Panc1 (cell line): ENCODE measurements around the gene HSD17B3. TPM values are rescaled to one million over a fixed set of nuclear protein-coding genes. Genes with fewer than 3 reads are reported as not detected.
"Not testable (repeated sequence)": the region's sequence is repeated elsewhere in the genome, so short reads cannot be mapped to it uniquely, and the experiment has no call there.

Experiments used
- ATAC-seq: fragments of 200-7000 bp; cut with Tn5 transposase; 2 replicates; pipeline ENCODE4 v1.9.1; 2020; ENCODE audit warnings: mild to moderate bottlenecking, moderate library complexity
- BruUV-seq: library from RNA; stranded (reverse); fragments of 400-500 nt; replicated peaks from 2 replicates; lab custom pipeline; 2021; lab: Mats Ljungman, UMichigan
- CTCF ChIA-PET: fragments of 300-600 bp; sonication (Branson Sonifier 250); formaldehyde crosslinking; loops from one replicate; lab custom pipeline; 2022; ENCODE audit warnings: antibody characterized with exemption; lab: Charles Lee
- POLR2A ChIA-PET: fragments of 300-600 bp; sonication (Branson Sonifier 250); formaldehyde crosslinking; loops from one replicate; lab custom pipeline; 2022; ENCODE audit warnings: antibody characterized with exemption; lab: Charles Lee
- DNase-seq: peaks from one replicate; pipeline ENCODE4 v3.0.0-alpha.2; 2010; ENCODE audit warnings: low read depth, low spot score
- H3K27ac ChIP-seq: 2 replicates; pipeline ENCODE4 v1.5.1; 2011; ENCODE audit warnings: mild to moderate bottlenecking, low read length, inconsistent platforms
- H3K27me3 ChIP-seq: fragments of 200-500 bp; sonication (Bioruptor generic); 2 replicates; pipeline ENCODE4 v1.6.0; 2014; ENCODE audit warnings: low read length, inconsistent platforms; ENCODE audit not compliant: control insufficient read depth, insufficient read depth
- H3K36me3 ChIP-seq: fragments of 200-500 bp; sonication (Bioruptor generic); 2 replicates; pipeline ENCODE4 v1.5.1; 2014; ENCODE audit warnings: inconsistent platforms, mild to moderate bottlenecking, low read length, moderate library complexity; ENCODE audit not compliant: control insufficient read depth, insufficient read depth
- H3K4me1 ChIP-seq: 2 replicates; pipeline ENCODE4 v1.5.1; 2011; ENCODE audit warnings: inconsistent platforms, mild to moderate bottlenecking, low read length, moderate library complexity; ENCODE audit not compliant: control insufficient read depth, insufficient read depth
- H3K4me3 ChIP-seq, 2 experiments: 2 replicates each; pipeline ENCODE4 v1.5.1; 2011 to 2012; ENCODE audit warnings: low read depth in 2 of 2, low read length in 2 of 2, mild to moderate bottlenecking in 2 of 2, inconsistent platforms in 1 of 2, moderate library complexity in 1 of 2
- H3K9me3 ChIP-seq: fragments of 200-500 bp; sonication (Bioruptor generic); 2 replicates; pipeline ENCODE4 v1.5.1; 2014; ENCODE audit warnings: low read depth, mild to moderate bottlenecking, inconsistent platforms, low read length, moderate library complexity; ENCODE audit not compliant: control insufficient read depth, insufficient read depth
- CTCF ChIP-seq: fragments of 450-650 bp; IDR thresholded peaks from 2 replicates; pipeline ENCODE4 v1.5.1; 2017; ENCODE audit warnings: mild to moderate bottlenecking
- POLR2AphosphoS5 ChIP-seq: IDR thresholded peaks from 2 replicates; pipeline ENCODE4 v1.6.1; 2012; ENCODE audit warnings: mild to moderate bottlenecking, low read depth, low read length, moderate library complexity
- REST ChIP-seq, 2 experiments: IDR thresholded peaks; 2 replicates each; pipeline ENCODE4 v1.6.1; 2011 to 2012; ENCODE audit warnings: low read depth in 2 of 2, control low read depth in 1 of 2, low read length in 1 of 2, mild to moderate bottlenecking in 1 of 2, moderate library complexity in 1 of 2; ENCODE audit not compliant: insufficient read depth in 1 of 2
- SIN3A ChIP-seq: IDR thresholded peaks from 2 replicates; pipeline ENCODE4 v1.6.1; 2012; ENCODE audit warnings: low read depth, mild to moderate bottlenecking, low read length, moderate library complexity, borderline replicate concordance; ENCODE audit not compliant: insufficient read depth
- TCF7L2 ChIP-seq: IDR thresholded peaks from 2 replicates; pipeline ENCODE4 v1.6.1; 2011; ENCODE audit warnings: mild to moderate bottlenecking, low read depth, low read length, inconsistent platforms
- in situ Hi-C: cut with HindIII; loops from 2 replicates; pipeline ENCODE4 v1.10.0; 2016; ENCODE audit warnings: low sequenced_read_pairs, low pct_unique_long_range_greater_than_20kb
- intact Hi-C: fragments of 100-400 bp; cut with micrococcal nuclease; formaldehyde crosslinking; loops from one replicate; pipeline ENCODE4 v1.10.0; 2022; ENCODE audit not compliant: unreplicated experiment
- total RNA-seq: library from RNA; stranded (reverse); gene quantifications from one replicate; pipeline ENCODE4 v1.2.1, GENCODE V29; 2021; ENCODE audit not compliant: unreplicated experiment

The HSD17B3 gene
- total RNA-seq, 1 experiment from 2014 or later = 0.39 TPM

GRCh38 chr9:96189995-96190394, 112.0 kb downstream of the HSD17B3 start:
- in situ Hi-C loops (no loop called here), intact Hi-C loops (no loop called here)
- ChIA-PET CTCF (no interaction called here), POLR2A (no interaction called here)
- H3K27me3 ChIP-seq = no peaks in the 10 kb centered on the region
- ATAC-seq (no peak), DNase-seq (no peak)
- TF ChIP-seq CTCF (no peak), SIN3A (no peak), POLR2AphosphoS5 (no peak), TCF7L2 (no peak), REST (IDR thresholded peaks at IDR 0.05; ENCODE audit: insufficient read depth in 1 of 2, low read depth in 2 of 2, low read length in 1 of 2) (no peak)
- H3K27ac ChIP-seq = no peak overlapping the region
- no peaks in the 10 kb centered on the region for H3K36me3 ChIP-seq
- H3K9me3 ChIP-seq = peaks cover 3% of the 10 kb centered on the region; the same call in 1 of the 2 replicates
- no peaks in the 10 kb centered on the region for H3K4me1 ChIP-seq
- no TSS peak for BruUV-seq
- H3K4me3 ChIP-seq = no peak overlapping the region

GRCh38 chr9:96189581-96189980, 112.4 kb downstream of the HSD17B3 start:
- ATAC-seq, POLR2A ChIA-PET, intact Hi-C loops, H3K4me1 ChIP-seq, H3K27ac ChIP-seq, H3K4me3 ChIP-seq, in situ Hi-C loops, BruUV-seq, CTCF ChIA-PET, DNase-seq, H3K36me3 ChIP-seq, H3K27me3 ChIP-seq, H3K9me3 ChIP-seq: not testable (repeated sequence)

GRCh38 chr9:96188571-96188970, 113.4 kb downstream of the HSD17B3 start:
- BruUV-seq = no TSS peak
- DNase-seq (no peak), ATAC-seq (no peak)
- no peaks in the 10 kb centered on the region for H3K4me1 ChIP-seq
- H3K36me3 ChIP-seq = no peaks in the 10 kb centered on the region
- no peak overlapping the region for H3K4me3 ChIP-seq
- H3K27ac ChIP-seq = no peak overlapping the region
- no peaks in the 10 kb centered on the region for H3K27me3 ChIP-seq
- H3K9me3 ChIP-seq = peaks cover 3% of the 10 kb centered on the region; the same call in 1 of the 2 replicates
- ChIA-PET POLR2A (no interaction called here), CTCF (no interaction called here)
- TF ChIP-seq REST (IDR thresholded peaks at IDR 0.05; ENCODE audit: insufficient read depth in 1 of 2, low read depth in 2 of 2, low read length in 1 of 2) = no peak
- intact Hi-C loops = no loop called here
- in situ Hi-C loops = no loop called here
